ENCODE measurements around the gene C1orf159.

Gene C1orf159

GRCh38 chr1:1115786-1116700 lies at the start of gene C1orf159:
Gene C1orf159, minus strand, starts transcription at chr1:1116089. Its CDS starts 24,546 bp downstream, at chr1:1091543.
- H3K36me3 ChIP-seq (ENCODE audit: insufficient read depth, low read length) = no peaks in the 10 kb centered on the region; the same call in 1 of the 2 replicates
- peaks cover 2% of the 10 kb centered on the region; the same call in 1 of the 2 replicates for H3K9me3 ChIP-seq (ENCODE audit: control insufficient read depth, insufficient read depth, low read length)
- H3K9ac ChIP-seq (ENCODE audit: low read depth, low read length) = peak within 1 kb of the TSS; percentile 59
- H3K4me1 ChIP-seq (ENCODE audit: insufficient read depth, low read length) = no peaks in the 10 kb centered on the region

DNA sequence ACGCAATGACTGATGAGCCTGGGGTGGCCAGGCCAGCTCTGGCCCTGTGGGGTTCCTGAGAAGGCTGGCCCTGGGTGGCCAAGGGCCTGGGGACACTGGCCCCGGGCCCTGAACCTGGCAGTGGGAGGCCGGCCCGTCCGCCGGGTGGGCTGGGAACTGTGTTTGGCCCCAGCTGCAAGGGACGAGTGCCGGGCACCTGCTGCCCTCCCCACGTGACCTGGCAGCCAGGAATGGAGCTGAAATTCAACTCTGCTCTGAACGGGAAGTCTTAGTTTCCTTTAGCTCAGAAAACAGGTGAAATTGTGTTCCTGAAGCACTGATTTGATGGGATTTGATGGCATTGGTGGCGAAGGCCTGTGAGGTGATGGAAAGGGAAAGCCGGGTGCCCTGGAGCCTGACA lies 49.6 kb upstream of the C1orf159 start:
- Histone ChIP-seq H3K9ac (ENCODE audit: low read depth, low read length) (no peak overlapping the region), H3K4me1 (ENCODE audit: insufficient read depth, low read length) (no peaks in the 10 kb centered on the region; the same call in 1 of the 2 replicates), H3K36me3 (ENCODE audit: insufficient read depth, low read length) (no peaks in the 10 kb centered on the region), H3K9me3 (ENCODE audit: control insufficient read depth, insufficient read depth, low read length) (no peaks in the 10 kb centered on the region)

GRCh38 chr1:1164701-1165451 lies 49.0 kb upstream of the C1orf159 start:
- Histone ChIP-seq H3K4me1 (ENCODE audit: insufficient read depth, low read length) (no peaks in the 10 kb centered on the region; the same call in 1 of the 2 replicates), H3K36me3 (ENCODE audit: insufficient read depth, low read length) (no peaks in the 10 kb centered on the region), H3K9ac (ENCODE audit: low read depth, low read length) (no peak overlapping the region), H3K9me3 (ENCODE audit: control insufficient read depth, insufficient read depth, low read length) (no peaks in the 10 kb centered on the region)

GRCh38 chr1:1164361-1164700 lies 48.4 kb upstream of the C1orf159 start:
- no peaks in the 10 kb centered on the region for H3K9me3 ChIP-seq (ENCODE audit: control insufficient read depth, insufficient read depth, low read length)
- no peaks in the 10 kb centered on the region for H3K4me1 ChIP-seq (ENCODE audit: insufficient read depth, low read length)
- no peaks in the 10 kb centered on the region for H3K36me3 ChIP-seq (ENCODE audit: insufficient read depth, low read length)
- no peak overlapping the region for H3K9ac ChIP-seq (ENCODE audit: low read depth, low read length)

- Histone ChIP-seq H3K9ac (ENCODE audit: low read depth, low read length) (no peak overlapping the region), H3K36me3 (ENCODE audit: insufficient read depth, low read length) (no peaks in the 10 kb centered on the region), H3K4me1 (ENCODE audit: insufficient read depth, low read length) (peaks cover 1% of the 10 kb centered on the region; the same call in 1 of the 2 replicates), H3K9me3 (ENCODE audit: control insufficient read depth, insufficient read depth, low read length) (no peaks in the 10 kb centered on the region)
These were observed 47.7 kb upstream of the C1orf159 start for GRCh38 chr1:1163538-1164070.

DNA sequence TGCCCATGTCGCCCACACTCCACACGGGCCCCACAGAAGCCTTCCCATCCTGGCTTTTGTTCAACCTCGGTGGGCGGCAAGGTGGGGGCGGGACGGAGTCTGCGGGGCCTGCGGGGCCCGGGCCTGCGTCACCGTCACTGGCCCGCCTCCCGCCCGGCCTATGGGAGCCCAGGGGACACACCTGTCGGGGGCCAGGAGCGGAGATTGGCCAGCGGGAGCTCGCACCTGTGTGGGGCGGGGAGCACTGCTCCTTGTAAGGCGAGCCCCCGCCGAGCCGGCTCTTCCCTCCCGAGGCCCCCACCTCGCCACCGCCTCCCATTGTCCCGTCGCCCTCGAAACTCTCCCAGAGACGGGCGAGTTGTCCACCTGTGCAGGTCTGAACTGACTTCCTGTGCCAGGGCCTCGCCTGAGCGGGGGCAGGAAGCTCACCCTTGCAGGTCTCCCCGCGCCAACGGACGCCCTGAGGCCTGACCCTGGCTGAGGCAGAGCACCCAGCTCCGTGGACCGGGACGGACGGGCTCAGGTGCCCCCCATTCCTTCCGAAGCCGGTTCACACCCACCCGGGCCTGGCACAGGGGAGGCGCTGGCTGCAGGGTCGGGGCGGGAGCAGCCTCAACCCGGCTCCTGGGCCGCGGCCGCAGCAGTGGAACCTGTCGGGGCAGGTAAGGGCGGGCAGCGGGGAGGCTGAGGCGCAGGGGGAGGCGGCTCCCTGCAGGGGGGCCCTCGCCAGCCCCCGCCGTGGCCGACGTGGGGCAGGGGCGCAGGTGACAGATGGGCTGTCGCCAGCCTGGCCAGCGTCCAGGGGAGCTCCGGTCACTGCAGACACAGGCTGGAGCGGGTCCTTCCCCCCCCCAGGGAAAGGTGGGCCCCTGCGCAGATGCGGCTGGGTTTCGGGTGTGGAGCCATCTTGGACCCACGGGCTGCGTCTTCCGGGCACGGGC lies 47.0 kb upstream of the C1orf159 start:
- Histone ChIP-seq H3K9ac (ENCODE audit: low read depth, low read length) (no peak overlapping the region), H3K9me3 (ENCODE audit: control insufficient read depth, insufficient read depth, low read length) (no peaks in the 10 kb centered on the region), H3K4me1 (ENCODE audit: insufficient read depth, low read length) (peaks cover 3% of the 10 kb centered on the region; the same call in 1 of the 2 replicates), H3K36me3 (ENCODE audit: insufficient read depth, low read length) (no peaks in the 10 kb centered on the region)

DNA sequence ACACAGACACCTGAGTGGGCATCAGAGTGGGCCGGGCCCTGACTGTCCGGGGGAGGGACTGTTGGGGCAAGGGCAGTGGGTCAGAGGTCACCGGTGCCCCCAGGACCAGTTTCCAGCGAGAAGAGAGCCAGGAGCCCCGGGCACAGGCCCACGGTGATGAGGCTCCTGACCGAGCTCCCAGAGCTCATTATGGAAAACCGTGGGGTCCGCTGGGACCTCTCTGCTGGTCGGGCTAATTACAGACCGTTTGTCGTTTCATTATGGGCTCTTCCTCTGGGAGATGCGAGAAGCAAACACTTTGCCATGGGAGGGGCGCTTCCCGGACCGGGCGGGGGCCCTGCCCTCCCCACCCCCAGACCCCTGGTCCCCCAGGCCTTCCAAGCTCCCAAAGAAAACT lies 45.8 kb upstream of the C1orf159 start:
- peaks cover 3% of the 10 kb centered on the region; the same call in 1 of the 2 replicates for H3K4me1 ChIP-seq (ENCODE audit: insufficient read depth, low read length)

GRCh38 chr1:1161078-1161682 lies 45.3 kb upstream of the C1orf159 start:
- no peaks in the 10 kb centered on the region for H3K36me3 ChIP-seq (ENCODE audit: insufficient read depth, low read length)
- peaks cover 3% of the 10 kb centered on the region; the same call in 1 of the 2 replicates for H3K4me1 ChIP-seq (ENCODE audit: insufficient read depth, low read length)
- no peak overlapping the region for H3K9ac ChIP-seq (ENCODE audit: low read depth, low read length)
- no peaks in the 10 kb centered on the region for H3K9me3 ChIP-seq (ENCODE audit: control insufficient read depth, insufficient read depth, low read length)

More for the DNA sequence above, 45.8 kb upstream of the C1orf159 start:
- H3K9me3 ChIP-seq (ENCODE audit: control insufficient read depth, insufficient read depth, low read length) = no peaks in the 10 kb centered on the region
- H3K36me3 ChIP-seq (ENCODE audit: insufficient read depth, low read length) = no peaks in the 10 kb centered on the region
- H3K9ac ChIP-seq (ENCODE audit: low read depth, low read length) = no peak overlapping the region

DNA sequence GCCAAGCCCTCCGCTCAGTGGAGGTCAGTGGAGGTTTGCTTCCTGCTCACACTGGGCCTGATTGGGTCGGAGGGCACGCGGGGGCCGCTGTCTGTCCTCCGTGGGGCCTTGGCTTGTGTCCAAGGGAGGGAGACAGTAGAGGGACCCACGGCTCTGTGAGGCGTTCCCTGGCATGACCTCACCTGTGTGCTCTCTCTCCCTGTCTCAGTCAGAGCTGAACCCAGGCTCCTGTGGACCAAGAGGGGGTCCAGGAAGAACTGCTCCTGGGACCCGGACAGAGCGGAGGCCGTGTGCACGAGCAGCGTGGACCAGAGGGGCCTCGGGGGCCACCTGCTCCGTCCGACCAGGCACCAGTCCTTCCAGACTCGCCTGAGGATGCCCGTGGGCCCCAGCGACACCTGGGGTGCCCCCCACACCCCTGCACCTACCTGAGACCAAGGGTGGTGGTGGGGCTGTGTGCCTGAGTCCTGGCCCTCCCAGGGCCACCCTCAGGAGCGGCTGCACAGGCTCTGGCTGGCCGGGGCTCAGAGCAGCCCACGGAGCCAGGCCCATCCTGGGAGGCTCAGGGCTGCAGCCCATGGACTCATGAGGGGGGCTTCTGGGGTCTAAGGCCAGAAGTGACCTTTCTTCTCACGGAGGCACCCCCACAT lies 44.5 kb upstream of the C1orf159 start:
- H3K9ac ChIP-seq (ENCODE audit: low read depth, low read length) = no peak overlapping the region
- H3K36me3 ChIP-seq (ENCODE audit: insufficient read depth, low read length) = no peaks in the 10 kb centered on the region
- no peaks in the 10 kb centered on the region for H3K9me3 ChIP-seq (ENCODE audit: control insufficient read depth, insufficient read depth, low read length)
- peaks cover 3% of the 10 kb centered on the region; the same call in 1 of the 2 replicates for H3K4me1 ChIP-seq (ENCODE audit: insufficient read depth, low read length)

DNA sequence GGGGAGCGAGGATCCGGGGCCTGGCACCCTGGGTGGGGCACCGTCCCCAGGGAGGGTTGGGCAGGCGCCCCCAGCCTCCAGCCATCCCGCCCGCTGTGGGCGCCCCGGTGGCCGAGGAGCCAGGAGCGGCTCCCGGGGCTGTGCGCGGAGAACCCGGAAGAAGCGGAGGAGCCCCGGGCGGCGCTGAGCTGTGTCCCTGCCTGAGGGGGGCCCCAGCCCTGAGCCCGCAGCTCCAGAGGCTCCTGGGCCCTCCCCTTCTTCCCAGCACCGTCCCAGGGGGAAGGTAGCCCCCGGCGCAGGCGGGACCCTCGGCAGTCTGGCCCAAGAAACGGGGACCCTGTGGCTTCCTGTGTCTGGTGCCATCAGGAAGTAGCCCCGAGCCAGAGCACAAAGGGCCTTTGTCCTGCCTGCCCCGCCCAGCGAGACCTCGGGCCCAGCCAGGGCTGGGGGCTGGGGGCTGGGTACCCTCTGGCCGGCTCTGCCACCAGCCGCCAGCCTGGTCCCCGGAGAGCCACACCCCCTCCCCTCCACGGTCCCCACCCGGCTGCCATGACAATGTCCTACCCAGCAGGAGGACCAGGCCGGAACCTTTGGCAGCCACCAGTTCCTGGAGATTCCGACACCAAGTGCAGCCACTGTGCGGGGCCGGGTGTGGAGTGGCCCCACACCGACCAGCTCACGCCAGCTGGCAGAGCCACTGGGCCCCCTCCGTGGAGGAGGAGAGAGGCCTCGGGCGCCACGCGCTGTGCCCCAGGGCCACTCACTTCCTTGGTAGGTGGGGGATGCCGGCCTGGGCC lies 42.2 kb upstream of the C1orf159 start:
- peak overlapping the region; percentile 59 for H3K9ac ChIP-seq (ENCODE audit: low read depth, low read length)
- peaks cover 3% of the 10 kb centered on the region; the same call in 1 of the 2 replicates for H3K4me1 ChIP-seq (ENCODE audit: insufficient read depth, low read length)

DNA sequence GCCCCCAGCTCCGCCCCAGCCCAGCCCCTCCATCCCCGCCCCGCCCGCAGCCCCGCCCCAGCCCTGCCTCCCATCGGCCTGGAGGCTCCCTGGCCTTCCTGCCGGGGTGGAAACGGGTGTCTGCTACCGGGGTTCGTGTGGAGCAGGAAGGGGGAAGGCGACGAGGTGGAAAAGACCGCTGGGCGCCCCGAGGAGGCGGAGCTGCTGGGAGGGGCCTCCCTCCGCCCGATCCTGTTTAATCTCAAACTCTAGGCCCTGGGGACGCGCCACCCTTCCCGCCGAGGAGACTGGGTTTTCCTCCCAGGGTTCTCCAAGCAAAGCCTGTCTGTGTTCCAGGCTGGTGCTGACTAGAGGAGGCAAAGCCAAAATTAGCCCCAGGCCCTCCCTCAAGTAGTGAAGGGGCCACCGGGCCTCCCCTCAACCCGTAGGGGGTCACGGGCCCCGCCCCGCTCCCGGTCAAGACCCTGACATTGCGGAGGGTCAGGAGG lies 41.6 kb upstream of the C1orf159 start:
- Histone ChIP-seq H3K4me1 (ENCODE audit: insufficient read depth, low read length) (peaks cover 3% of the 10 kb centered on the region; the same call in 1 of the 2 replicates), H3K36me3 (ENCODE audit: insufficient read depth, low read length) (no peaks in the 10 kb centered on the region), H3K9ac (ENCODE audit: low read depth, low read length) (peak overlapping the region; percentile 59), H3K9me3 (ENCODE audit: control insufficient read depth, insufficient read depth, low read length) (no peaks in the 10 kb centered on the region)

More for the DNA sequence above, 42.2 kb upstream of the C1orf159 start:
- Histone ChIP-seq H3K9me3 (ENCODE audit: control insufficient read depth, insufficient read depth, low read length) (no peaks in the 10 kb centered on the region), H3K36me3 (ENCODE audit: insufficient read depth, low read length) (no peaks in the 10 kb centered on the region)

DNA sequence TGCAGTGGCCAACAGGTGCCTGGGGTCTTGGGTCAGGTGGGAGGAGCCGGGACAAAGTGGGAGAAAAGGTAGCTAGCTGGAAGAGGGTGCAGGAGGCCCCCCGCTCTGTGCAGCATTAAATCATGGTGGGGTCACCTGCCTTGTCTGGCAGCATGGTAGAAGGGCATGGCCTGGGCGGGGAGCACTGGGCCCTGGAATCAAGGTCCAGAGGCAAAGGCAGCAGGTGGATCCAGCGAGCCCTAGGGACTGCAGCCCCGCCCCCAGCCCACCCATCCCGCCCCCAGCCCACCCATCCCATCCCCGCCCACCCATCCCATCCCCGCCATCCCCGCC lies 41.1 kb upstream of the C1orf159 start:
- peaks cover 3% of the 10 kb centered on the region; the same call in 1 of the 2 replicates for H3K4me1 ChIP-seq (ENCODE audit: insufficient read depth, low read length)
- H3K36me3 ChIP-seq (ENCODE audit: insufficient read depth, low read length) = no peaks in the 10 kb centered on the region
- H3K9me3 ChIP-seq (ENCODE audit: control insufficient read depth, insufficient read depth, low read length) = no peaks in the 10 kb centered on the region
- no peak overlapping the region for H3K9ac ChIP-seq (ENCODE audit: low read depth, low read length)

Measured in ES-I3 (cell line).